ENCODE data around the gene NPPB. TPM values are rescaled to one million over a fixed set of nuclear protein-coding genes. Genes with fewer than 3 reads are reported as not detected.

The NPPB gene
- total RNA-seq, 2 donors from 2014 or later = 45.8 to 51.9 TPM

DNA sequence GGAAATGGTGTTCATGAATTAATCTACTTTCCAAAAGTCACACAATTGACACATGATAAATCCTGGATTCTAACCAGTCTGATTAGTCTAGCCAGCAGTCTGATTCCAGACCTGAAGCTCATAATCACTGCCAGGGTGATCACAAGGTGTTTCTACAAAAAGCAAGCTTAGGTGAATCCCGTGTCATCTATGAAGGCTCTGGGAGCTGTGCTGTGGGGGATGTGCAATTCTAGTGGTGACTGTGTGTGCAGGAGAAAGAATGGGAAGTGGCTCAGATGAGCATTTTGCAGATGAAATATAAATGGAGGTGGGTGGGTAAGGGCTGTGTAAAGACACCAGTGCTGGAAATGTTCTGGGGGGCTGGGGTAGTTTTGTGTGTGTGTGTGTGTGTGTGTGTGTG, 1.8 kb upstream of the NPPB start:
- Mint-ChIP-seq H3K4me3 (no peak overlapping the region), H3K27ac (no peak overlapping the region), H3K27me3 (ENCODE audit: insufficient read depth) (peaks cover 52% of the 10 kb centered on the region), H3K36me3 (ENCODE audit: low read depth) (no peaks in the 10 kb centered on the region), H3K4me1 (peaks cover 6% of the 10 kb centered on the region), H3K9me3 (no peaks in the 10 kb centered on the region)
- peak overlapping the region; percentile 51 for H3K4me3 ChIP-seq (ENCODE audit: low read length)
- peak overlapping the region; percentile 47 for H3K9ac ChIP-seq (ENCODE audit: extremely low read depth, low read length, poor library complexity, severe bottlenecking)
- H3K9me3 ChIP-seq (ENCODE audit: control insufficient read depth, low read length) = no peaks in the 10 kb centered on the region
- no peak overlapping the region for H3K27ac ChIP-seq (ENCODE audit: low read depth, low read length)
- WGBS, 2 experiments (ENCODE audit: insufficient coverage in 1 of 2, insufficient read length in 1 of 2) = 60 to 67% methylated on average over 1 of the region's 1 CpG
- H3K4me1 ChIP-seq (ENCODE audit: control insufficient read depth, insufficient read depth, low read length) = peaks cover 5% of the 10 kb centered on the region
- peaks cover 6% of the 10 kb centered on the region for H3K27me3 ChIP-seq (ENCODE audit: control insufficient read depth, insufficient read depth, low read length, poor library complexity, severe bottlenecking)
- no peaks in the 10 kb centered on the region for H3K36me3 ChIP-seq (ENCODE audit: control insufficient read depth, insufficient read depth, low read length)
- TF ChIP-seq, protein P1, sequence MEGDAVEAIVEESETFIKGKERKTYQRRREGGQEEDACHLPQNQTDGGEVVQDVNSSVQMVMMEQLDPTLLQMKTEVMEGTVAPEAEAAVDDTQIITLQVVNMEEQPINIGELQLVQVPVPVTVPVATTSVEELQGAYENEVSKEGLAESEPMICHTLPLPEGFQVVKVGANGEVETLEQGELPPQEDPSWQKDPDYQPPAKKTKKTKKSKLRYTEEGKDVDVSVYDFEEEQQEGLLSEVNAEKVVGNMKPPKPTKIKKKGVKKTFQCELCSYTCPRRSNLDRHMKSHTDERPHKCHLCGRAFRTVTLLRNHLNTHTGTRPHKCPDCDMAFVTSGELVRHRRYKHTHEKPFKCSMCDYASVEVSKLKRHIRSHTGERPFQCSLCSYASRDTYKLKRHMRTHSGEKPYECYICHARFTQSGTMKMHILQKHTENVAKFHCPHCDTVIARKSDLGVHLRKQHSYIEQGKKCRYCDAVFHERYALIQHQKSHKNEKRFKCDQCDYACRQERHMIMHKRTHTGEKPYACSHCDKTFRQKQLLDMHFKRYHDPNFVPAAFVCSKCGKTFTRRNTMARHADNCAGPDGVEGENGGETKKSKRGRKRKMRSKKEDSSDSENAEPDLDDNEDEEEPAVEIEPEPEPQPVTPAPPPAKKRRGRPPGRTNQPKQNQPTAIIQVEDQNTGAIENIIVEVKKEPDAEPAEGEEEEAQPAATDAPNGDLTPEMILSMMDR (conservative IDR thresholded peaks at IDR 0.05) = no peak
- DNase-seq = no peak

DNA sequence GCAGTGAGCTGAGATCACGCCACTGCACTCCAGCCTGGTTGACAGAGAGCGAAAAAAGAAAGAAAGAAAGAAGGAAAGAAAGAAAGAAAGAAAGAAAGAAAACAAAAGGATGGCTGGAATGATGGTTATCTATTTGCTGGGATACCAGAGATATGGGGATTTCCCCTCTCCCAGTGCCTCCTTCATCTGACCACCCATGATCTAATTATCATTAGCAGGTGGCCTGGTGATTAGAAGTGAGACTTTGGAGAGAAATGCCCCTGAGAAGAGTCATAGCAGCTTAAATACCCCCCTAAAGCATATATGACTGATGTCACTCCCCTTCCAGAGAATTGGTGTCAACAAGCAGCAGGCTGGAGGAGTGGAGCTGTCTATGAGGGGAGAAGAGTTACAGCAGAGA, 1.3 kb upstream of the NPPB start:
- no peaks in the 10 kb centered on the region for H3K36me3 ChIP-seq (ENCODE audit: control insufficient read depth, insufficient read depth, low read length)
- peaks cover 5% of the 10 kb centered on the region for H3K4me1 ChIP-seq (ENCODE audit: control insufficient read depth, insufficient read depth, low read length)
- TF ChIP-seq, protein P1 (conservative IDR thresholded peaks at IDR 0.05) = no peak
- no peaks in the 10 kb centered on the region for H3K9me3 Mint-ChIP-seq
- H3K9ac ChIP-seq (ENCODE audit: extremely low read depth, low read length, poor library complexity, severe bottlenecking) = peak overlapping the region; percentile 47
- peaks cover 6% of the 10 kb centered on the region for H3K27me3 ChIP-seq (ENCODE audit: control insufficient read depth, insufficient read depth, low read length, poor library complexity, severe bottlenecking)
- no peak overlapping the region for H3K27ac Mint-ChIP-seq
- no peak for DNase-seq
- 90% methylated on average over 2 of the region's 2 CpGs; no CpG with 5 or more reads in 1 of the 2 experiments for WGBS, 2 experiments (ENCODE audit: insufficient coverage in 1 of 2, insufficient read length in 1 of 2)
- H3K27ac ChIP-seq (ENCODE audit: low read depth, low read length) = no peak overlapping the region
- H3K27me3 Mint-ChIP-seq (ENCODE audit: insufficient read depth) = peaks cover 52% of the 10 kb centered on the region
- H3K4me1 Mint-ChIP-seq = peaks cover 6% of the 10 kb centered on the region
- H3K4me3 Mint-ChIP-seq = no peak overlapping the region
- no peaks in the 10 kb centered on the region for H3K36me3 Mint-ChIP-seq (ENCODE audit: low read depth)
- H3K4me3 ChIP-seq (ENCODE audit: low read length) = peak overlapping the region; percentile 77
- no peaks in the 10 kb centered on the region for H3K9me3 ChIP-seq (ENCODE audit: control insufficient read depth, low read length)

DNA sequence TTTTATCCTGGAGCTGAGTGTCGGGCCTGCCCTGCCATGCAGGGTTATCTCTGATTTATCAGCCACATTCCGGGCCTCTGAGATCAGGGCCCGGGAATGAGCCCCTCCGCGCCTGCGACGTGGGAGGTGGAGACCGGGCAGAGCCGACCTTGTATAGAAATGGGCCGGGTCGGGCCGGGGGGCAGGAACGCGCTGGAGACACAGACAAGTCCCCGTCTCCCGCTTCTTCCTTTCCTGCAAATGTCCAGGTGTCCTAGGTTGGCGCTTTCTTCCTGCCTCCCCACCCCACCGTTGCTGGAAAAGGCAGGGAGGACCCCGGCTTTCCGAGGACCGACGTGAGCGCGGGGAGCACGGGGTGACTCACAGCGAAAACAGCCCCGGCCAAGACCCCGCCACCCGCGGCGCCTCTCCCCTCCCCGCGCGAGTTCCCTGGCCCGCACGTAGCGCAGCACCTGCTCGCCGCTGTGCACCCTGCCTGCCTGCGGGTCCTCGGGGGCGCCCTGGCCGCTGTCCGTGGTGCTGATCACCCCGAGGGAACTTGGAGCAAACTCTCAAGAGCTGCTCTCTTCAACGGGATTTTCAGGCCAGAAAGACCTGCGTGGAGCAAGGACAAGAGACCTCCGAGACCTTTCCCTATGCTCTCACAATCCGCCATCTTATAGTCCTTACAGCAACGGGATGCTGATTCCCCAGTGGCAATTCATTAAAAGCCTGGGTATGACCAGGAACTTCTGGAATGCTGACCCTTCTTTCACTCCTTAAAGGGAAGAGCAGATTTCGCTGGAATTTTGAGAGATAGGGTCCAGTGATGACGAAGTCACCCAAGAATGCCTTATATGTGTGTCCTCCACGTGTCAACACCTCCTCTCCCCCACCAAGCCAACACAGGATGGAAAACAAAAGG, 475 bp upstream of the NPPB start:
- peak overlapping the region; percentile 25 for H3K27ac ChIP-seq (ENCODE audit: low read depth, low read length)
- no peaks in the 10 kb centered on the region for H3K9me3 ChIP-seq (ENCODE audit: control insufficient read depth, low read length)
- peak overlapping the region; percentile 77 for H3K9ac ChIP-seq (ENCODE audit: extremely low read depth, low read length, poor library complexity, severe bottlenecking)
- H3K27me3 Mint-ChIP-seq (ENCODE audit: insufficient read depth) = peaks cover 52% of the 10 kb centered on the region
- peaks cover 5% of the 10 kb centered on the region for H3K4me1 ChIP-seq (ENCODE audit: control insufficient read depth, insufficient read depth, low read length)
- no peaks in the 10 kb centered on the region for H3K36me3 Mint-ChIP-seq (ENCODE audit: low read depth)
- 3 to 4% methylated on average over 27 to 53 of the region's 53 CpGs for WGBS, 2 experiments (ENCODE audit: insufficient coverage in 1 of 2, insufficient read length in 1 of 2)
- H3K36me3 ChIP-seq (ENCODE audit: control insufficient read depth, insufficient read depth, low read length) = no peaks in the 10 kb centered on the region
- H3K4me1 Mint-ChIP-seq = peaks cover 6% of the 10 kb centered on the region
- H3K9me3 Mint-ChIP-seq = no peaks in the 10 kb centered on the region
- peak; percentile 96 for DNase-seq
- peak overlapping the region; percentile 77 for H3K4me3 ChIP-seq (ENCODE audit: low read length)
- peaks cover 6% of the 10 kb centered on the region for H3K27me3 ChIP-seq (ENCODE audit: control insufficient read depth, insufficient read depth, low read length, poor library complexity, severe bottlenecking)
- no peak overlapping the region for H3K27ac Mint-ChIP-seq
- TF ChIP-seq, protein P1 (conservative IDR thresholded peaks at IDR 0.05) = peak; percentile 66
- H3K4me3 Mint-ChIP-seq = peak overlapping the region; percentile 47

Measured in endodermal cell (in vitro differentiated cells).